Measurements from ENCODE around the gene NCKAP5.

DNA sequence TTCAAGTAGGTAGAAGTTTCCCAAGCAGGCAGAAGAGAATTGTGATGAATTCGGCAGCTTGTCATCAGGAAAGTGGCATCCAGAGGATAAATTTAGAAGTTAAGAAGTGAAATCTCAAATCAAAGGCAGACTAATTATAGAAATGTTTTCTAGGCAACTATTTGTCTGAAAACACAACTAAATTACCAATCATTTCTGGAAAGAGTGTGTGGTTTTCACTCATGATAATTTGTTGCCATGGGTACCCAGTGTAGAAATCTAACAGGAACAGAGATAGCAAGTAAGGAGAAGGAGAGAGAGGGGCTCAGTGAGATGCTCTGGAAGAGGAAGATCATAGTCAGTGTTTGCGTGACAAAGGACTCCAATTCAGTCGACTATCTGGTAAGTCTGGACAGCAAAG, 208.1 kb downstream of the NCKAP5 start:
- TF ChIP-seq, protein P1, sequence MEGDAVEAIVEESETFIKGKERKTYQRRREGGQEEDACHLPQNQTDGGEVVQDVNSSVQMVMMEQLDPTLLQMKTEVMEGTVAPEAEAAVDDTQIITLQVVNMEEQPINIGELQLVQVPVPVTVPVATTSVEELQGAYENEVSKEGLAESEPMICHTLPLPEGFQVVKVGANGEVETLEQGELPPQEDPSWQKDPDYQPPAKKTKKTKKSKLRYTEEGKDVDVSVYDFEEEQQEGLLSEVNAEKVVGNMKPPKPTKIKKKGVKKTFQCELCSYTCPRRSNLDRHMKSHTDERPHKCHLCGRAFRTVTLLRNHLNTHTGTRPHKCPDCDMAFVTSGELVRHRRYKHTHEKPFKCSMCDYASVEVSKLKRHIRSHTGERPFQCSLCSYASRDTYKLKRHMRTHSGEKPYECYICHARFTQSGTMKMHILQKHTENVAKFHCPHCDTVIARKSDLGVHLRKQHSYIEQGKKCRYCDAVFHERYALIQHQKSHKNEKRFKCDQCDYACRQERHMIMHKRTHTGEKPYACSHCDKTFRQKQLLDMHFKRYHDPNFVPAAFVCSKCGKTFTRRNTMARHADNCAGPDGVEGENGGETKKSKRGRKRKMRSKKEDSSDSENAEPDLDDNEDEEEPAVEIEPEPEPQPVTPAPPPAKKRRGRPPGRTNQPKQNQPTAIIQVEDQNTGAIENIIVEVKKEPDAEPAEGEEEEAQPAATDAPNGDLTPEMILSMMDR (IDR thresholded peaks at IDR 0.05) = no peak
- no peak for TF ChIP-seq EZH2 (IDR thresholded peaks at IDR 0.05; ENCODE audit: borderline replicate concordance, insufficient read depth, low read depth, low read length, poor library complexity, severe bottlenecking)
